TTC549 (cell line): ENCODE results near the gene TTC31.

Source experiments
- FAIRE-seq: peaks from 2 replicates; lab custom pipeline; 2012; peaks lifted over from hg19 to GRCh38; lab: Jason Lieb, UNC

The TTC31 gene

DNA sequence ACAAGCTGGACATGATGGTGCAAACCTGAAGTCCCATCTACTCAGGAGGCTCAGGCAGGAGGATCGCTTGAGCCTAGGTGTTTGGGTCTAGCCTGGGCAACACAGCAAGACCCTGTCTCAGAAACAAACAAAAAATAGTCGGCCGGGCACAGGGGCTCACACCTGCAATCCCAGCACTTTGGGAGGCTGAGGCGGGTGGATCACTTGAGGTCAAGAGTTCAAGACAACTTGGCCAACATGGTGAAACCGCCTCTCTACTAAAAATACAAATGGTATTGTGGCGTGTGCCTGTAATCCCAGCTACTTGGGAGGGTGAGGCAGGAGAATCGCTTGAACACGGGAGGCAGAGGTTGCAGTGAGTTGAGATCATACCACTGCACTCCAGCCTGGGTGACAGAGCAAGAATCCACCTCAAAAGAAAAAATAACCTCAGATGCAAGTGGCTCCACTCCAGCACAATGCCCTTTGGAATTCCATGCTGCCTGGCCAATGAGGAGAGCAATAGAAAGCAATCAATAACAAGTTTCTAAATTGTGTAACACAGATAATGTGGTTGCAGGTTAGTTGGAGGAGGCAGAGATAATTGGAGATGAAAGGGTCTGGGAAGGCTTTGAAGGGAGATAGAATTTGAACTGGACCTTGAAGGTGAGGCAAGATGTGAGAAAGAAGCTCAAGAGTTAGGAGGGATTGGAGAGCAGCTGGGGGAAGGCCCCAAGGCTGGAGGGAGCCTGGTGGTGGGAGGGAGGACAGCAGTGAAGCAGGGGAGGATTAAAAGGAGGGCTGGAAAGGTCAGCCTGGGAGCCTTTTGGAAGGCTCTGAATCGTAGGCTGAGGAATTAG lies 6.0 kb downstream of the TTC31 start:
- FAIRE-seq, result no peak

DNA sequence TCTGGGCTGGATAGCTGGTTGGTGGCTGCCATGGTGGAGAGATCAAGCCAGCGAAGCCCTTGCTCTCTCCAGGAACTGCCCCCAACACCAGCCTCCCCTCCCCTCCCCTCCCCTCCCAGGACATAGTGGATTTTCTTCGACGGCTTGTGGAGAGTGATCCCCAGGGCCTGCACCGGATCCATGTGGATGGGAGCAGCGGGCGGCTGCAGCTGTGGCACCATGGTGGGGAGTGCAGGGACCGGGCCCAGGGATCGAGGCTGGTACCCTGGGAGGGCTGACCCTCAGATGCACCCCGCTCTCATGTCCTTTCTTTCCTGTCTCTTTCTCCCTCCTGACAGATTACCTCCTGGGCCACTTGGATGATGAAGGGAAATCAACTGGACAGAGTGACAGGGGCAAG lies 7.0 kb downstream of the TTC31 start:
- no peak for FAIRE-seq

- FAIRE-seq, result no peak
These were observed 9.0 kb downstream of the TTC31 start for GRCh38 chr2:74491648-74492544.

- FAIRE-seq, result no peak
These were observed 10.7 kb downstream of the TTC31 start for GRCh38 chr2:74493546-74493945.

DNA sequence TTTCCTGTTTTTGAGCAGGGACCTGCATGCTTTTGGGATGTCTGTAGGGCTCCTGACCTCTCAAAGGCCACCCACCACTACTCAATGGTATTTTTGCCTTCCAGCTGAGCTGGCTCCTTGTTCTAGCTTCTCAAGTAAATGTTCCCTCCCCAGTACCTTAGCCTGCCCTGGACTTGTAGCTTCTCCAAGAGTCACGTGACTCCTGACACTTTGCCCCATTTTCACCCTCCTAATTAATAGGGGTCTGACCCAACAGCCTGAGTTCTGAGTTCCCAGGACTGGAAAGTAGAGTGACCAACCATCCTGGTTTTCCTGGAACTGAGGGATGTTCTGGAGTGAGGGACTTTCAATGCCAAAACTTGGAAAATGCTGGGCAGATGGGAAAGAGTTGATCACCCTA lies 12.6 kb downstream of the TTC31 start:
- FAIRE-seq, result no peak

- FAIRE-seq, result no peak
These were observed 14.3 kb downstream of the TTC31 start for GRCh38 chr2:74496997-74497776.

DNA sequence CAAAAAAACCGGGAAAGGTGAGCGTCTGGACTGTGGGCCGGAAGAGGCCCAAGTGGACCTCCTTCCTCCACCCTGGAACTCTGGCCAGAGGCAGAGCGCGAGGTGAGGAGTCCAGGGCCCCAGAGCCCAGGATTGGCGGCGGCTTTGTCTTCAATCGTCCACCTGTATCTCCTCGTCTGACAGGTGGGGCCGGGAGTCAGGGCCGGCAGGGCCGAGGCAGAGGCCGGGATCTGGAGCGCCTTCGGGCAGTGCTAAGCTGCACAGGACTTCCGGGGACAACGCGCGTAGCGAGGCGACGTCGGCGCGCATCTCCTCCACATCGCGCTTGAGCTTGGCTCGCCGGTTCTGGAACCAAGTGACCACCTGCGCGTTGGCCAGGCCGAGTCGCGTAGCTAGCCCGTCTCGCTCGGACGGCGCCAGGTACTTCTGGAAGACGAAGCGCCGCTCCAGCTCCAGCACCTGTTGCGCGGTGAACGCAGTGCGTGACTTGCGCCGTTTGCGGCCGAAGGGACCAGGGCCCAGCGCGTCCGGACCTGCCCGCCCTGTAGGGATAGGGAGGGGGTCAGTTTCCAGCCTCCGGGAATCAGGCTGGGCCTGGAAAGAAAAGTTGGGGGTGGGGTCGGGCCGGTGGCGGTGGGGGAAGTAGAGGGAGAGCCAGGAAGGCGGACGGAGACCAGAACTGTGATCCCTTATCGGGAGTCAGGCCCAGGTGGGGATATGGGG lies 15.1 kb downstream of the TTC31 start:
- FAIRE-seq, result no peak

DNA sequence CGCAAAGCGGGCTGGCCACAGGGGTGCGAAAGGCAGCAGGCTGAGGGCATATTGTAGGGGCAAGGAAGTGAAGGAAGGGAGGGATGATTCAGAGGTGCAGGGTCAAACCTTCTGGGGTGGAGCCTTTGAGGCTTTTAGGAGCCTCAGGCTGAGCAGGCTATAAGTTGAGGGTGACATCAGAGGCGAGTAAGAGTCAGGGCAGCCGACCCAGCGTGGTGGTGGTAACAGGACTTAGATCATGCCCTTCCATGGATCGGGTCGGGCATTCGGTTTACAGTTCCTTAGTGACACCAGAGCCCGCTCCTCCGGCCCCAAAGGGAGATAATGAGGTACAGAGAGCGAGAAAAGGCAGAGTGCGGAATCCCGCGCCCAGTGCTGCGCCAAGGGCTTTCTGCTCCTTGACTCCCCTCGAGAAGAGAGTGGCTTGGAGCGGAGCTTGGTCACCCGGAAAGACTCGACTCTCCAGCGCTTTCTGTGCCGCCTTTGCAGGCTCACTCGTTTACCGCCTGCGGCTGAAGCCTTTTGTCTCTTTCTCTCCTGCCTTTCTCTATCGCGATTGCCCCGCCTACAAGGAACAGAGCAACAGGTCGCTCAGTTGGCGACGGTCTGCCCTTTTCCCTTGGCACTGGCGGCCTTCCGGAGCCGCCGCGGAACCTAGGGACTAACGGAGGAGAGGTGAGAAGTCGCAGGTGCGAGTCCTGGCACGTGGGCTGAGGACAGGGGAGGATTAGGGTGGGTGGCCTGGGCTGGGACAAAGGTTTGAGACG lies 15.8 kb downstream of the TTC31 start:
- FAIRE-seq, result no peak

GRCh38 chr2:74499267-74499939 lies 16.5 kb downstream of the TTC31 start, which contains the start of gene LBX2:
LBX2 (minus strand) TSS chr2:74499603; CDS start chr2:74499537, 66 bp downstream.
- FAIRE-seq, result no peak

DNA sequence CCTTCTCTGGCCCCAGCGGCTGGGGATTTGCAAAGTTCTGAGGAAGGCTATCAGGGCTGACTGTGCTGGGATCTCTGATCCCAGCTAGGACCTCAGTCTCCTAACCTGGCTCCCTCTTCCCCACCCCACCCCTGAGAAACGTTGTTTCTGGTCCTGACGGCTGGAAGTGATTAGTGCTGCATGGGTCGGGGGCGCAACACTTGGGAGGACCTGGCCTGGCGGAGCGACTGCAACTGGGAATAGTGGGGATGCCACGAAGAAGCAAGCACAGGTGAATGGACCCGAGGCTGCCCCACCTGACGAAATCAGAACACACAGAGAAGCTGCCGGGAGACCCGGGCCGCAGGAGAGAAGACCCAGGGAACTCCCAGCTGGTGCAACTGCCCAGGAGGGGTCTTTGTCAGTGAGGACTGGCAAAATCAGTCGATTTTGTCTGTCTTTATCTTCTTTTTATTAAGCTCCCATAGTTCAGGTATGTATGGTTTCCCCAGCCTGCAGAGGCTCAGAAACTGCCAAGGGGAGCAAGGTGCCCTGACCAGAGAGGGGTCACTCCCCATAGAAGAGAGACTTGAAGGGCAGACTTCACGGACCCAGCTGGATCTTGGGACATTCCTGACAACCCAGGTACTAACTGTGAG lies 17.2 kb downstream of the TTC31 start:
- no peak for FAIRE-seq

DNA sequence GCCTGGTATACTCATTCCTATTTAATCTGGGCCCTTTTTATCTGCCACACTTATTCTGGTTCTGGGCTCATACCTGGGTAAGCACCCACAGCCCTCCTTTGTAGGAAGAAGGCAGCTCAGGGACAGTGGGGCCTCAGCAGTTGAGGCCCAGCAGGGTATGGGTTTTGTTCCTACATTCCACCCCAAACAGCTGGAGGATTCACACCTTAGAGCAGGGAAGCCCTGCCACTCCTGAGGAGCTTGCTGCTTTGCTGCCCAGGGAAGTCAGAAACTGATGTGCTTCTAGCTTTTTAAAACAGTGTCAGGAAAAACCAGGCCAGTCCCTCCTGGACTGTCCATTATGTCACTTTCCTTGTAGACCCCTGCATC lies 17.7 kb downstream of the TTC31 start:
- no peak for FAIRE-seq

DNA sequence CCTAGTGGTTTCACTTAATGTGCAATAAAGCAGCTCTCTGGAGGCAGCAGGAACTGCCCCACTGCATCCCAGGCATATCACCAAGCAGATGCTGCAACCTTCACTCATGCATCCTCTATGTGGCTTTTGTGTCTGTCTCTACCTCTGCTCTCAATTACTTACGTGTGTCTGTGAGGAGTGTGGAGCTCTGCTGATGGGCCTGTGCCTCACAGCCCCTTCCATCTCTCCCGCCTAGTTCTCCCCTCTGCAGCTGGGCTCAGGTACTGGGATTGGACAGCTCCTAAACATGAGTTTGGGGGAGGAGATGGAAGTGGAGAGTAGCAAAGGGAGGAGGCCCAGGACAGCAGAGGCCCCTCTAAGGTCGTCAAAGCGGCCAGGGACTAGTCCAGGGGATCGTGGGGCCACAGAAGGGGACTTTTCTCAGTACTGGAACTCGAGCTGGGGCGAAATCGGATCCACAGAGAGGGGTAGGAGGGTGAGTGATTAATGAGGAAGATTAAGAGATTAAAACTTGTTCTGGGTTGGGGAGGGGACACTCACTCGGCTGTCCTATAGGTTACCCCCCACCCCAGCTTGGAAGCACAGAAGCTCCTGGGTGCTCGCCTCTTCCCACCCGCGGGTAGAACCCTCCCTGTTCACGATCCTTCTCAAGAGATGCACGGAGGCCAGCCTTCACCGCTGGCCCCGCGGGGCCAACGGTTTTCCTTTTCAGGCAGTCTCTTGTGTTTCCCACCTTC lies 18.6 kb downstream of the TTC31 start:
- no peak for FAIRE-seq

DNA sequence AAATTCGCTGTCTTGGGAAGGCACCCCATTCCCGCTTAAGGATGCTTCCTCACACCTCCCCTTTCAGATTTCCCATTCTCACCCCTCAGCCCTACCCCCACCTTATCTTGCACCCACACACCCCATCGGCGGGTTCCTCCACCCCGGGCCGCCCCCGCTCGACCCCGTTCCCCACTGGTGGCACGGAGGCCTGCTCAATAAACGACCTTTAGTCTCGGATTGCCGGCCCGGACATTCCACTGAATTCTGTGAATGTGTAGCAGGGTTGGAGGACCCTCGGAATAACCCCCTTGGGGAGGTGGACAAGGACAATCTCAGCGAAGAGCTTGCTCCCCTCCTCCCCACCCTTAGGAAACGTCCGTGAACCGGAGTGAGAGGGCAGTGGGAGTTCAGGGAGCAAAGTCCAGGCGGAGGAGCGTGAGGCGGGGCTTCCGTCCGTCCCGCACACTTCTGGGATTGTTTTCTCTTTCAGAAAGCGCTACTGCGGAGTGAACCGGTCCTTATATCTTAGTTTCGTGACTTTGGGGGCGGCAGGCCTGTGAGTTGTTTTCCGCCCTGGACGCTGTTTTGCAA lies 19.4 kb downstream of the TTC31 start:
- FAIRE-seq, result no peak

DNA sequence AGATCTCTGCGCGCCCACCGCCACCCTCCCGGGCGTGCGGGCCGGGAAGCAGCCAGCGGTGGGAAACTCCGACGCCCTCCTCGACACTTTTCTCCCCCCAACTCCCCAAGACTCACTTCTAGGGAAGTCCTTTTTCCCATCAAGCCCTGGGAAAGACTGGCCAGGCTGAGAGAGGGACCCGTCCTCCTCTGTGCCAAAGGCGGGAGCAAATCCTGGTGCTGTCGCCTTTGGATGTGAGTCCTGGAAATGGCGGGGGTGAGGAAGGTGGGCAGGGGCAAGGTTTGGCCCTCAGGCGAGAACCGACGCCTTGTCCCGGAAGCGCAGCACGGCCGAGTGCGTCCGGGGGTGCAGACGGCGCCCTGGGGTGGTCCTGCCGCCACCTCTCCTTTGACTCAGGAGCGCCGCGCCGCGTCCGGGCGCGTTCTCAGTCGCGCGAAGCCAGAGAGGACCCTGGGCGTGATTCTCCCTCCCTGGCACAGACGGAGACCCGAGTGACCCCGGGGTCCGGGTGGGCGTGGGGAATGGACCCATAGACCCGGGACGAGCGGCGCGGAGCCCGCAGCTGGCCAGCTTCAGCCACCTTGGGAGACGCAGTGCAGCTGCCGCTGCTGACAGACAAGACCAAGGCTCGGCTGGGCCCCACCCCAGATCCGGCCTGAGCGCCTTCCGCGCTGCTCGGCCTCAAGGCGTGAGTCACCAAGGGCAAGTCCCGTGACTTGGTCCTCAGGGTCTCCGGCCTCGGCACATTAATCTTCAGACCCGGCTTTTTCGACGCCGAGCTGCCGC lies 20.0 kb downstream of the TTC31 start:
- FAIRE-seq, result no peak

DNA sequence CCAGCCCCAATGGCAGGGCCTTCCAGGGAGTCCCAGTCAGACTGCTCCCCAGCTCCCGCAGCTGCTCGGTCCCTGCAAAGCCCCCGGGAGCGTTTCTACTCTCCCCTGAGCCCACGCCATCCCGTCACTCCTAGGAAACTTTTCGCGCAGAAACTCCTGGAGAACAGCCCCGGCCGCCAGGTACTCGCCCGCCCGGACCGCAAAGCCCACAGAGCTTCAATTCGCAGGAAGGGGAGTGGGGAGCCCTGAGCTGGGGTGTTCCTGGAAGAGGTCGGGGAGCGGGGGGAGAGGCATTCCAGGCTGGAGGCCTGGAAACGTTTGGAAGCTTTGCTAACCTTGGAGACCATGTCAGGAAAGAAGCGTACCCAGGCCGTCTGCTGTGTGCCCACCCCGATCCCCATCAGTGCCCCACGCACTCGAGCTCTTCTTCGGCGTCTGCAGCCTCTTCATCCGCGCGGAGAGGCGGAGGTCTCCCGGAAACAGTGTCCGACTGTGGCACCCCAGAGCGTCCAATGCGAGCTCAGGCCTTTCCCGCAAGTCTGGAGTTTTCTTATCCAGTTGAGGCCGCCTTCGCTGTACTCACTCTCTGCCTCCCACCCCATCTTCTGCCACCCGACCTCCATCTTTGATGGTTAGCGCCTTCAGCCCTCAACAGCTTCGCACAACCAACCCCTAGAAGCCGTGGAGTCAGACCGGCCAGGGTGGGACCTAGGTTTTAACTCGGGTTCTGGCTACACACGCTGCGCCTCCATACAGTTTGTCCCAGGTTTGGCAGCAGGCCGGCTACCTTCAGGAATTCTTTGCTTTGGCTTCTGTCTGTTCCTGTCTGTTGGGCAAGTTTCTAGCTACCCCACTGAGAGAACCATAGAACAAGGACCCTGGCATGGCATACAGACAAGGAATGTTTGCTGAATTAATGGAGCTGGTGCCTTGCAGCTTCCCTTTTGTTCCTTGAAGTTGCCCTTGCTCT lies 20.9 kb downstream of the TTC31 start:
- FAIRE-seq, result no peak

DNA sequence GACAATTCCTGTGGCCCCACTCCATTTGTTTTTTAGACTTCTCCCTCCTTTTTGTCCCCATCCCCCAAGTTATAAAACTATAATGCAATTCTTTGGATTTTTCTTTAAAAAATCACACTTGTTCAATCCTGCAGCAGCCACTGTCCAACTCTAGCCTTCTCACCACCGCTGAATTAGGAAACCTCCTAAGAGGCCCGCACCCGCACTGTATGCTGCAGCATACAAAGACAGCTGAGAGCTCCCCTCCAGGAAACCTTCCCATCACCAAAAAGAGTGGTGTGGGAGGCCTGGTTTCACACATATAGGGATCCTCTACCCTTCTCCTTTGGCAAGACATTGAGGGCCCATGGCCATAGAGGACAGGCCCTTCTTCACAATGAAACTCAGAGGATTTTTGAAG lies 21.7 kb downstream of the TTC31 start:
- FAIRE-seq, result no peak
